NCI-H2196 treated with DMSO at 0.1 percent for 48 hours (cell line): ENCODE results near the gene GZMH.
"Not testable (repeated sequence)": the region's sequence is repeated elsewhere in the genome, so short reads cannot be mapped to it uniquely, and the experiment has no call there.

Experiments
- DNase-seq: peaks from one replicate; lab custom pipeline; 2025; ENCODE audit not compliant: unreplicated experiment; lab: John Stamatoyannopoulos, UW

The GZMH gene, protein sequence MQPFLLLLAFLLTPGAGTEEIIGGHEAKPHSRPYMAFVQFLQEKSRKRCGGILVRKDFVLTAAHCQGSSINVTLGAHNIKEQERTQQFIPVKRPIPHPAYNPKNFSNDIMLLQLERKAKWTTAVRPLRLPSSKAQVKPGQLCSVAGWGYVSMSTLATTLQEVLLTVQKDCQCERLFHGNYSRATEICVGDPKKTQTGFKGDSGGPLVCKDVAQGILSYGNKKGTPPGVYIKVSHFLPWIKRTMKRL

DNA sequence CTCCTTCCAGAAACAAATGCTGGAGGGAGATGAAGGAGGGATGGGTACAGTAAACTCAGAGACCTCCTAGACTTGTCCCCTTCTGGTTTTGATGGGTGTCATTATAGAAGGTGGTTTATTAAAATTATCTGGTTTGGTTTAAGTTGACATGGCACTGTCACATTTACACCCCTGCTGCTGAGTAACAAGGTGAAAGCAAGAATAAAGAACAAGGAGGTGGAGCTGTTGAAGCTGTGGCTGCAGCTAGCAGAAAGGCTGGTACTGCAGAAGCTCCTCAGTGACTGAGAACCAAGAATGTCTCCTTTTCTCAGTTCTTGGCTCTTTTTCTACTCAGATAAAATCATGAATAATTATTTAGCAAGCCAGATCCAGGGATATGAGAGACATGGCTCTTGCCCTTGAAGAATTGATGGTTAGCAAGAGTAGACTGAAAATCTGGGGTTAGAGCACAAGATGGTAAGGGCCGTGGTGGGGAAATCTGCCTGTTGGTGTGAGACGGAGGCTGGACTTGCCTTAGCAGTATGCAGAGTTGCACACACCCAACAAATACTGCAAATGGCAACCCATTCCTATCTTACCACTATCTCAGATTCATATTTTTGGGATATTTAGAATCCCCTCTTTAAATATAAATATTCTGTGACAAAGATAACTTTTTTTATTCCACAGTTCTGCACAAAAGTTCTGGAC is at the start of gene GZMH:
TSS of gene GZMH (minus strand) at position 31 of the 690 bp plus-strand sequence. CDS start 72 bp downstream, outside the sequence.
- no peak for DNase-seq

DNA sequence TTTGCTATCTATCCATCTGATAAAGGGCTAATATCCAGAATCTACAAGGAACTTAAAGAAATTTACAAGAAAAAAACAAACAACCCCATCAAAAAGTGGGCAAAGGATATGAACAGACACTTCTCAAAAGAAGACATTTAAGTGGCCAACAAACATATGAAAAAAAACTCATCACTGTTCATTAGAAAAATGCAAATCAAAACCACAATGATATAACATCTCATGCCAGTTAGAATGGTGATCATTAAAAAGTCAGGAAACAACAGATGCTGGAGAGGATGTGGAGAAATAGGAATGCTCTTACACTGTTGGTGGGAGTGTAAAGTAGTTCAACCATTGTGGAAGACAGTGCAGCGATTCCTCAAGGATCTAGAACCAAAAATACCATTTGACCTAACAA is 38.9 kb upstream of the GZMH start:
- DNase-seq: not testable (repeated sequence)

DNA sequence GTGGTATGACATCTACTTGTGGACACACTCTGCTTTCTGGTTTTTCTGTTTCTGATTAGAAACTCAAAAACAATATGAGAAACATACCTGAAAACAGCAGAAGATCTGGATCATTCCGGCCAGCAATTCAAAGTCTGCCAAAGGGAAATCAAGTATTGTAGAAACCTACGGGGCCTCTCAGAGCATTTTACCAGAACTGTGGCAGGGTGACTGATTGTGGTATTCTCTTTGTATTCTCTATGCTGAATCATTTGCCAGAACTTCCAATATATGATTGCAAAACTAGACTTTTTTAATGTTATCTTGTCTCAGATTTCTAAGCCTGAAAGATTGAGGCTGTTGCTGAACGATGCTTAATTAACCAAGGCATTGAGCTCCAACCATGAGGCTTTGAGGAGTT is 30.4 kb upstream of the GZMH start:
- no peak for DNase-seq

DNA sequence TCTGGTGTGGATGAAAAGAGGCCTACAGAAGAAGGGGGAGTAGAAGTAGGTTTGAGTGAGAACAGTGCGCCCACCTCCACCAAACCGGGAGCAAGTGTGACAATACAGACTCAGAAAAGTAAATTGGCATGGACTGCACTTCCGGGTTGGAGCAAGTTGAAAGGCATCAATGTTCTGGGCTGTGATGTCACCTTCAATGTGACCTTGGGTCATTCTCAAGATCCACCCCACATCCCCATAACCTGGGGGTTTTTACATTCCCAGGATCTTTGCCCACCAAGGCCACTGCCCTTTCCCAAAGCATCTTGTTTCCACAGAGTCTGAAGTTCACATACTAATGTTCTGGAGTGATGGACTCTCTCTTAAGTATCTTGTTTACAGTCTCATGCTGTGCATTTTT is 29.8 kb upstream of the GZMH start:
- DNase-seq: no peak

DNA sequence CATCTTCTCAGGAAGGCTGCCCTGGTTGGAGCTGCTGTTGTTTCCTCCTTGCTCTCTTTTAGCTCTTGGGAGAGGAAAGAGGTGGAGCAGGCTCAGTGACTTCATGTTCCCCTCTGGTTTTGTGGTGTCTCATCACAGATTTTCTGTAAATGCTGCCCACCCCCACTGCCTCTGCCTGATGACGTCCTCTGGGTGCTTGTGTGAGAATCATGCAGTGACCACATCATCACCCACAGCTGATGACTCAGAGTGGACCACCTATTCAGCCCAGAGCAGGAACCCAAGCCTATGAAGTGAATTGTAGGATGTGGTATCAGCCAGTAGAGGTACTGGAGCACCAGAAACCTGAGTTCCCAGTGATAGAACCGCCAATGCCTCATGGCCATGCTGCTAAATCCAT is 24.7 kb upstream of the GZMH start, which contains the start of gene GZMB:
TSS of gene GZMB (minus strand) at position 33 of the 400 bp plus-strand sequence. CDS start at position 3, 30 bp downstream.
- DNase-seq: no peak

DNA sequence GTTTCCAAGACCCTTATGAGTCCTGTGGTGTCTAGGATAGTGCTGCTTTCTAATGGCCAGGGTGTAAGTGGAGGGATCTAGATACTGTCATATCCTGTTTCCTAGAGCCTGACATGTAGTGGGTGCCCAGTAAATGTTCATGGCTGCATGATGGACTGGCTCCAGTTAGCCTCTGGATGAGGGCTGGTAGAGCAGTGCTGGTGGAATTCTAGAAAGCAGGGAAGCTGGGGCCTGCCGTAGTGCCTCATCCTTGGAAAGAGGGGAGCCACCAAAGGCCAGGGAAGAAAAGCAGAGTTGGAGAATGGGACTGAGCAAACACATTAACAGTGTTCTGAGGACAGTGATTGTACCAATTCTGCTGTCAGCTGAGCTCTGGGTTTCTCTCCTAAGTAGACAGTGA is 23.9 kb upstream of the GZMH start:
- no peak for DNase-seq

DNA sequence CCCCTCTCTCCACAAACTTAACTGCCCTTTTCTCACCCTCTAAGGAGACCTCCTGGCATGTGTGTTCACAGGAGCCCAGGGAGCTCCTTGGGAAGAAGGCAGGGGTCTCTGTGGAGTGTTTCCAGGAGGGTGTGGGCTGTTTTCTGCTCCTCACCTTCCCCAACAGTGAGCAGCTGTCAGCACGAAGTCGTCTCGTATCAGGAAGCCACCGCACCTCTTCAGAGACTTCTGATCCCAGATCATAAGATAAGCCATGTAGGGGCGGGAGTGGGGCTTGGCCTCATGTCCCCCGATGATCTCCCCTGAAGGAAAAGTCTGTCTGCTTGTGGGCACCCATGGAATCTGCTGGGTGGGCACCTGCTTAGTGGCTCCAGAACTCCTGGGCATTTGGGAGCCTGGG is 23.3 kb upstream of the GZMH start:
- no peak for DNase-seq

DNA sequence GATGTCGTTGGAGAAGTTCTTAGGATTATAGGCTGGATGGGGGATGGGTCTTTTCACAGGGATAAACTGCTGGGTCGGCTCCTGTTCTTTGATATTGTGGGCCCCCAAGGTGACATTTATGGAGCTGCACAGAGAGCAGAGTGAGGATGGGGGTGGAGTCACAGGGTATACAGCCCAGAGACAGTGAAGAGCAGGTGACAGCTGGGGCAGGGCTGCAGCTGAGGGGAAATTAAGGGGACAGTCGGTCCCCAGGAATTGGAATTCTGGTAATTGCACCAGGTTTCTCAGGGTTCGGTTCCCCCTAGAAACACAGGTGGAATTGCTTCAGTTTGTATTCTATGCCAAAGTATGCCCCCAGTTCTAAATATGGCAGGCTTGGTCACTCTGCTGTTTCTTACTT is 22.9 kb upstream of the GZMH start:
- no peak for DNase-seq

DNA sequence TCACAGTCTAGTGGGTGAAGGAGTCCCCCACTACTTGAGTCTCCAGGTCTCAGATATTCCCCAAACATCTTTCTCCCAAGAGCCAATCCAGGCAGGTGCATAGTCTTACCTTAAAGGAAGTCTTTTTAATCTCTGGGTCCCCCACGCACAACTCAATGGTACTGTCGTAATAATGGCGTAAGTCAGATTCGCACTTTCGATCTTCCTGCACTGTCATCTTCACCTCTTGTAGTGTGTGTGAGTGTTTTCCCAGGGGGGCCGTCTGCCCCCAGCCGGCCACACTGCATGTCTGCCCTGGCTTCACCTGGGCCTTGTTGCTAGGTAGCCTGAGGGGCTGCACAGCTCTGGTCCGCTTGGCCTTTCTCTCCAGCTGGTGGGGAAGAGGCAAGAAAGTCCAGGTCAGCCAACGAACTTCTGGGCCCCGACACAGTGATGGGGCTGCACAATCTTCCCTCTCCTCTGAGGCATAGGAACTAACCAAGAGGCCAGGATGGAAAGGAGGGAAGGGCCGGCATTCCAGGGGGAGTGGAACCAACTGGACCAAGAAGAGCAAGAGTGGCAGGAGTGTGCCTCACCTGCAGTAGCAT is 22.4 kb upstream of the GZMH start:
- no peak for DNase-seq

DNA sequence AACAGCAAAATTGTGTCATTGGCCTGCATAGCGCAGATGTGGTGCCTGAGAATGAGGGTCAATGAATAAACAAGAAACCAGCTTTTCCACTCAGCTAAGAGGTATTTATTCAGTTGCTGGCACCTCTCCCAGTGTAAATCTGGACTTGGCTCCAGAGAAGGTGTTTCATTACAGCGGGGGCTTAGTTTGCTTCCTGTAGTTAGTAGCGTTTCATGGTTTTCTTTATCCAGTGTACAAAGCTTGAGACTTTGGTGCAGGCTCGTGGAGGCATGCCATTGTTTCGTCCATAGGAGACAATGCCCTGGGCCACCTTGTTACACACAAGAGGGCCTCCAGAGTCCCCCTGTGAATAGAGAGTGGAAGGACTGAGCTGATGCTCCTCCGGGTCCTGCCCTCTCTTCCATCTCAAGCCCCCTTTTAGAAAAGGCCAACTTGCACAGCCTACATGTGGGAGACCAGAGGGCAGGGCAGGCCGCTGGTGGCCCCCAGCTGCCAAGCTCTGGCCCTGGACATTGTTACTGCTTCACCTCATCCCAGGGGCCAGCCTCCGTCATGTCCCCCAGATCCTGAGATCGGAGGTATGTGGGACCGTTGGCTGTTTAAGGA is 21.5 kb upstream of the GZMH start:
- DNase-seq: peak; percentile 14

DNA sequence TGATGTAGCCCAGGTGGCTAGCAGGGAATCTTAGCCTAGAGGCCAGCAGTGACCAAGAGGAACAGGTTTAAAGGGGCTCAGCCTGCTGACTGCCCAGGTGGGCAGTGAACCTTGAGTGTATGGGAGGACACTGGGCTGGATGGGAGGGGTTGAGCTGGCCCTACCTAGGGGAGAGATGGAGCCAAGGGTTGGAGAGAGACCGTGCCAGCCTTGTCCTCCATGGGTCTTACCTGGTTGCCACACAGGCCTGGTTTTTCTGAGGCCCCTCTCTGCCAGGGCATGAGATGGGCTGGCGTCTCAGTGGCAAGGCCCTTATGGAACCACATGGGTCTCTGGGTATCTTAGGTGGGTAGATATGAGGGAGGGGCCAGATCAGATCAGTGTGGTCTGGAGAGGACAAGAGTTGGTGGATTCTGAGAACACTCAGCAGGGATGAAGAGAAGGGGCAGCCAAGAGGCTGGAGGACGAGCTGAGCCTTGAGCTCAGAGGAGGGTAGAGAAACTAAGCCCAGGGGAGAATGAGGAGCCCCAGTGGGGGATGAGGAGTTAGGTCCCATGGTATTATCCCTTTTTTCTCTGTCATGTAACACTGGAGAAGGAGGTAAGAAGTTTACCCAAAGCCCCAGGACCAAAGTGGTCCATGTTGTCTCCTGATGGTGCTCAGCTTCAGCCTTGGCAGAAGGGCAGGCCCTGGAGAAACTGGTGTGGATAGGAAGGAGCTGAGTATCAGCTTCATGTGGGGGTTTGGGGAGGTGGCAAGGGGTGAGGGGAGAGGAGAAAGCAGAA is 20.8 kb upstream of the GZMH start:
- DNase-seq: no peak

DNA sequence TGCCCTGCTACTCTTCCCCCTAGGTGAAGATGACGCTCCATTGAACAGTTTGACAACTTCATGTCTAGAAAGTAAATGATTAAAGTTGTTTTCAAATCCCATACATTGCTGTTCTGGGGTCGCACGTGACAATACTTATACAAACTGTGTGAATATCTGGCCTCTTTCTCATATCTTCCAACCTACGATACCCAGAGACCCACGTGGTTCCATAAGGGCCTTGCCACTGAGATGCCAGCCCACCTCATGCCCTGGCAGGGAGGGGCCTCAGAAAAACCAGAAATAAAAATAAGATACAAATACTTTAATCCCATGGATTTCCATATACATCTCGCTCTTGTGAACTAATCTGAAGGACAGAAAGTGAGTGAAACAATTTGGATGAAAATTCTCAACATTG is 20.0 kb upstream of the GZMH start:
- DNase-seq: no peak

DNA sequence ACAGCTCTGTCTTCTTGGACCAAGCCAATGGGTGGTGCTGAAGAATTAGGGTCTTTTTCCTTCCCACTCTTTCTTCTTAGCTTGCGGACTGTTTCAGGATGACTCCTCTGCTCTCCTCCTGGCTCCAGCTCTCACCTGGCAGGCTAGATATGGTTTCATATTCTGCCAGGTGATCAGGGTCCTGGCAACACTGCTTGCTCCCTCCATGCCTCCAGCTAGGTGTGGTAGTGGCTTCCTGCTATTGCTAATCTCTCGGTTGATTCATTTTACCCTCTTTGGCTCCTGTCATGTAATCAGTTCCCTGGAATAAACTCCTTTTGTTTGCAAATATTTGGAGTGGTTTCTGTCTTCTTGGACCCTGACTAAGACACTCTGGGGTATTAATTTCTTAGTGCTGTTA is 4.3 kb upstream of the GZMH start:
- DNase-seq: no peak

DNA sequence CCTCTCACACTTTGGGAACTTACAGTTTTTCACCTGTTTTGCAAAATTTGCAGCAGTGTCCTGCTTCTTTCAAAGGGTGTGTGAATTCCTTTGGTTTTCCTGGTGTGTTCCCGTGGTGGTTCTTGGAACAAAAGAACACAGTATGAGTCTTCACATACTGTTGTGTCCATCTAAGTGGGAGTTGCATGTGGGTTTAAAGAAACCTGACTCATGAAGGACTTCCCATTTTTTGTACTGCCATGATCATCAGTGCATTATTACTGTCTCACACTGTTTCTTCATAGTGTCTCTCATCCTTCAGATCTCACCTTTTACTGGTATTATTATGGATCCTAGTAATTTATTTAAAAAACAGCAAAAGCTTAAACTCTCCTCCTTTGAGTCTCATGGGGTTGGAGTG is 3.8 kb upstream of the GZMH start:
- DNase-seq: no peak

DNA sequence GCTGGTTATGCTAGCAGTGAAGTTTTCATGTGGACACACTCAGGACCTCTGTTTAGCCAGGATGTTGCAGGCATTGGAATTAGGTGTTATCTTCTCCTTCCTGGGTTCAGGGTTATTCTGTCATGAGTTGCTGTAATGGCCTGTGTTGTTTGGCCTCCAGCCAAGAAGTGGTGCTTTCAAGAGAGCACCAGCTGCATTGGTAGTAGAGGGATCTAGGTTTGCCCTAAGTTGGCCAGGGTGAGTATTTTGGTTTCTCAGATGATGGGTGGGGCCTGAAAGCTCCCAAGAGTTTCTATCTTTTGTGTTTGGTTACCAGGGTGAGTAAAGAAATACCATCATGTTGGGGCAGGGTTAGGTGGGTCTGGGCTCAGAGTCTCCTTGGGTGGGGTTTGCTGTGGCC is 2.7 kb upstream of the GZMH start:
- DNase-seq: no peak

DNA sequence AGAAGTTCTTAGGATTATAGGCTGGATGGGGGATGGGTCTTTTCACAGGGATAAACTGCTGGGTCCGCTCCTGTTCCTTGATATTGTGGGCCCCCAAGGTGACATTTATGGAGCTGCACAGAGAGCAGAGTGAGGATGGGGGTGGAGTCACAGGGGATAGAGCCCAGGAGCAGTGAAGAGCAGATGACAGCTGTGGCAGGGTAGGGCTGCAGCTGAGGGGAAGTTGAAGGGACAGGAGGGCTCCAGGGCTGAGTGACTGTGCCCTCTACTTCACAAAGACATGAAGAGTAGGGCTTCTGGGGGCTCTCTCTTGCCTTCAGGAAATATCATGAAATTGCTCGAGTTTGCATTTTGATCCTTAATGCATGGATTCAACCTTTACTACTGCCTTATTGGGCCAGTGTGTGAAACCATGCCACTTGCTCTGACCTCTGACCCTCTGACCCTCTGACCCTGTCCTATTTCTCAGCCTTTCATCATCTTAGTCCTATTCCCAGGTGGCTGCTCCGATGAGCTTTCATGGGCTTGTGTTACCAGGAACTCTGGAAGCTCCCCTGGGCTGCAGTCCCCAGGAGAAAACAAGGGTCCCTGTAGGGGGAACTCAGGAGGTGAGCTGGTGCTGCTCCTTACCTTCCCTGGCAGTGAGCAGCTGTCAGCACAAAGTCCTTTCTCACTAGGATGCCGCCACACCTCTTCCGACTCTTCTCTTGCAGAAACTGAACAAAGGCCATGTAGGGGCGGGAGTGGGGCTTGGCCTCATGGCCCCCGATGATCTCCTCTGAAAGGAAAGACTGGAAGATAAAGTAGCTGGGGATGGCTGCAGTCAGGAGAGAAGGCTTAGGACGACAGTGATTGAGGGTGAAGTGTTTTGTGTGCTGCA is 1.6 kb downstream of the GZMH start:
- DNase-seq: no peak

DNA sequence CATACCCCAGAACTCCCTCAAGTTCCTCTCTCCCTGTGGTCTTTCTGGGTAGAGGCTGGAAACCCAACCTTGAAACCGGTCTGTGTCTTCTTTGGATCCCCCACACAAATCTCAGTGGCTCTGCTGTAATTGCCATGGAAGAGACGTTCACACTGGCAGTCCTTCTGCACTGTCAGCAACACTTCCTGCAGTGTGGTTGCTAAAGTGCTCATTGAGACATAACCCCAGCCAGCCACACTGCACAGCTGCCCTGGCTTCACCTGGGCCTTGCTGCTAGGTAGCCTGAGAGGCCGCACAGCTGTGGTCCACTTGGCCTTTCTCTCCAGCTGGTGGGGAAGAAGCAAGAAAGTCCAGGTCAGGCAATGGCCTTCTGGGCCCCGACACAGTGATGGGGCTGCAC is 2.4 kb downstream of the GZMH start:
- DNase-seq: no peak

DNA sequence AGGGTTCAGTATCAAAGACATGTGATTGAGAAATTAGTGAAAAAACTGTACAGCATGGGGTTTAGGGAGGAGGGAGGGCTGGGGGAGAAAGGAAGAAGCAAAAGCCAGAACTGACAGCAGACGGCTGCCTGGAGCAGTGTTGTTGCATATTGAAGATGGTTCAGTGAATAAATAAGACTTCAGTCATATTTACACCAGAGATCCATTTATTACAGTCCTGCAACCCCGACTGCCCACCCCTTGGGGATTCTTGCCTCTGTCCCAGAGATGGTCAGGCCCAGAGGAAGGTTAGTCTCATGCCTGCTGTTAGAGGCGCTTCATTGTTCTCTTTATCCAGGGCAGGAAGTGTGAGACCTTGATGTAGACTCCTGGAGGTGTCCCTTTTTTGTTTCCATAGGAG is 3.2 kb downstream of the GZMH start:
- no peak for DNase-seq

DNA sequence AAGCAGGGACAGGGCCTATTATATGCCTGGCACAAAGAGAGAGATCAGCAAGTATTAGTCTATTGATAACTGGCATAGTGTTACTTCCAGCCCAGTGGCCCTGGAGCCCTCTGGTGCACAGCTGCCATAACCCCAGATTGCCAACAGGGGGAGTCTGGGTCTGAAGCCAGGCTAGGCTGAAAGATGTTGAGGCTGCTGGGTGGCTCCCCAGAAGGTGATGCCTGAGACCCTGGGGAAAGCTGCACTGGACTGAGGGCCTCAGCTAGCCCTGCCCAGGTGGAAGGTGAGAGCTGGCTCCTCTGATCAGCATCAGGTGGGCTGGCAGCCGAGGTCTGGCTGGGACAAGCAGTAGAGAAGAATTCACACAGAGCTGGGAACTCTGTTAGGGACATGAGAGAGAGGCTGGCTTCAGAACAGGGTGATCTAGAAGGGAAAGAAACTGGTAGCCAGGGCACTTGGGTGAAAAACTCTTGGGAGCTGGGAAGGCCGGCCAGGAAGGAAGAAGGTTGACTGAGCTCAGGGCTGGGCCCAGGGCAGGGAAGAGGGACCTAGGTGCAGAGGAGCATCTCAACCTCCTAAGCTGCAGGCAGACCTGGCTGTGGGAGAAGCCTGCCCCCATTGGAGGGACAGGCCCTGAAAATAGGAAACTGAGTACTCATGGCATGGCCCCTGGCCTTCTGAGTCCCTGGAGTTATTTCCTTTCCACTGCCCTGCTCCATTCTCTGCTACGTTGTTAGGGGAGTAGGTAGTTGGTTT is 3.9 kb downstream of the GZMH start:
- DNase-seq: no peak

DNA sequence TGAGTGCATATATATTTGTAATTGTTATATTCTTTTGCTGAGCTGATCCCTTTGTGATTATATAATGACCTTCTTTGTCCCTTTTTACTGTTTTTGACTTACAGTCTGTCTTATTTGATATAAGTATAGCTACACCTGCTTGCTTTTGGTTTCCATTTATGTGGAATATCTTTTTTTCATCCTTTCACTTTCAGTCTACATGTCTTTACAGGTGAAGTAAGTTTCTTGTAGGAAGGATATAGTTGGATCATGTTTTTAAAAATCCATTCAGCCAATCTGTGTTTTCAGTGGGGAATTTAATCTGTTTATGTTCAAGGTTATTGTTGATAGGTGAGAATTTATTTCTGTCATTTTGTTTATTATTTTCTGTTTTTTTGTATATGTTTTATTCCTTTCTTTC is 12.1 kb downstream of the GZMH start:
- DNase-seq: no peak
